ENCODE results near the gene TMEM178B. TPM values are rescaled to one million over a fixed set of nuclear protein-coding genes. Genes with fewer than 3 reads are reported as not detected.
"Not testable (repeated sequence)": the region's sequence is repeated elsewhere in the genome, so short reads cannot be mapped to it uniquely, and the experiment has no call there.

Gene TMEM178B
- total and polyA plus RNA-seq, 7 donors: 0.13 to 4.8 (median 1.6) TPM

DNA sequence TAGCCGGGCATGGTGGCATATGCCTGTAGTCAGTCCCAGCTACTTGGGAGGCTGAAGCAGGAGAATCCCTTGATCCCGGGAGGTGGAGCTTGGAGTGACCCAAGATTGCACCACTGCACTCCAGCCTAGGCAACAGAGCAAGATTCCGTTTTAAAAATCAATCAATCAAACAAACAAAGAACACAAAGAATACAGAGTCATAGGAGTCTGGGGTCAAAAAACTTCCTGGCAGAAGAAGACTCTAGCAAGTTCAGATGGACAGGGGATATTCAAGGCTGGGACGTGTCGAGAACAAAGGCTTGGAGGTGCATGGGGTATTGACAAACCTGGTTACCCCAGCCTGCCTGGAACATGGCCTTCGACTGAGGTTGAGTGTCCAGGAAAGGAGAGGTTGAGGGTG lies 248.5 kb downstream of the TMEM178B start:
- TF ChIP-seq, protein P1, sequence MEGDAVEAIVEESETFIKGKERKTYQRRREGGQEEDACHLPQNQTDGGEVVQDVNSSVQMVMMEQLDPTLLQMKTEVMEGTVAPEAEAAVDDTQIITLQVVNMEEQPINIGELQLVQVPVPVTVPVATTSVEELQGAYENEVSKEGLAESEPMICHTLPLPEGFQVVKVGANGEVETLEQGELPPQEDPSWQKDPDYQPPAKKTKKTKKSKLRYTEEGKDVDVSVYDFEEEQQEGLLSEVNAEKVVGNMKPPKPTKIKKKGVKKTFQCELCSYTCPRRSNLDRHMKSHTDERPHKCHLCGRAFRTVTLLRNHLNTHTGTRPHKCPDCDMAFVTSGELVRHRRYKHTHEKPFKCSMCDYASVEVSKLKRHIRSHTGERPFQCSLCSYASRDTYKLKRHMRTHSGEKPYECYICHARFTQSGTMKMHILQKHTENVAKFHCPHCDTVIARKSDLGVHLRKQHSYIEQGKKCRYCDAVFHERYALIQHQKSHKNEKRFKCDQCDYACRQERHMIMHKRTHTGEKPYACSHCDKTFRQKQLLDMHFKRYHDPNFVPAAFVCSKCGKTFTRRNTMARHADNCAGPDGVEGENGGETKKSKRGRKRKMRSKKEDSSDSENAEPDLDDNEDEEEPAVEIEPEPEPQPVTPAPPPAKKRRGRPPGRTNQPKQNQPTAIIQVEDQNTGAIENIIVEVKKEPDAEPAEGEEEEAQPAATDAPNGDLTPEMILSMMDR (IDR thresholded peaks at IDR 0.05): no peak
- Histone ChIP-seq H3K9me3 (no peaks in the 10 kb centered on the region), H3K27me3 (ENCODE audit: insufficient read depth in 3 of 3, low read length in 2 of 3) (no peaks in the 10 kb centered on the region), H3K27ac (no peak overlapping the region), H3K4me1 (no peaks in the 10 kb centered on the region), H3K4me3 (no peak overlapping the region), H3K36me3 (ENCODE audit: insufficient read depth in 1 of 2, low read depth in 1 of 2) (no peaks in the 10 kb centered on the region)
- ATAC-seq: no peak
- intact Hi-C loops (cut with DNase I): loop anchor here in 1 of 2 donors (10.0 kb wide), 1 partner anchor 202 kb away; no protein-coding TSS in a partner anchor
- 85 to 88% (median 87%) methylated on average over 6 of the region's 6 CpGs for WGBS, 3 donors
- DNase-seq: no peak

DNA sequence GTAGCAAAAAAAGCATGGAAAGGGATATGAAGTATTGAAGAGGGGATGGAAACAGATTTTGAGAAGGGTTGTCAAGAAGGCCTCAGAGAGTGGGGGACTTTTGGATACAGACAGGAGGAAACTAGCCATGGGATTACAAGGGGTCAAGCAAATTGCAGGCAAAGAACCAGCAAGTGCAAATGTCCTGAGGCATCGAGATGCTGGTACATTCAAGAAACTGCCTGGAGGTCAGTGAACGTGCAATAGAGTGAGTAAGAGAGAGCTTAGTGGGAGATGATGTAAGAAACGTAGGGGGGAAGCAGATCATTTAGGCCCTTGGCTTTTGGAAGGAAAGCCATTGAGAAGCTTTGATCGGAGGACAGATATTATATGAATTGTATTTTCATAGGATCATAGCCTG lies 250.0 kb downstream of the TMEM178B start:
- Histone ChIP-seq H3K4me1 (no peaks in the 10 kb centered on the region), H3K27ac (no peak overlapping the region), H3K27me3 (ENCODE audit: insufficient read depth in 3 of 3, low read length in 2 of 3) (no peaks in the 10 kb centered on the region), H3K9me3 (no peaks in the 10 kb centered on the region), H3K4me3 (no peak overlapping the region), H3K36me3 (ENCODE audit: insufficient read depth in 1 of 2, low read depth in 1 of 2) (no peaks in the 10 kb centered on the region)
- DNase-seq (no peak), ATAC-seq (no peak)
- intact Hi-C loops (cut with DNase I): loop anchor here in 1 of 2 donors (10.0 kb wide), 1 partner anchor 201 kb away; no protein-coding TSS in a partner anchor
- WGBS, 3 donors: 83 to 88% (median 84%) methylated on average over 4 of the region's 4 CpGs
- TF ChIP-seq, protein P1 (IDR thresholded peaks at IDR 0.05): no peak

- intact Hi-C loops (cut with DNase I): loop anchor here (5.0 to 10.0 kb wide), 2 partner anchors 200 to 322 kb away; no protein-coding TSS in a partner anchor
- H3K9me3 ChIP-seq: no peaks in the 10 kb centered on the region
- no peaks in the 10 kb centered on the region for H3K27me3 ChIP-seq (ENCODE audit: insufficient read depth in 3 of 3, low read length in 2 of 3)
- H3K36me3 ChIP-seq (ENCODE audit: insufficient read depth in 1 of 2, low read depth in 1 of 2): no peaks in the 10 kb centered on the region
- ATAC-seq (no peak), DNase-seq (no peak)
- TF ChIP-seq, protein P1 (IDR thresholded peaks at IDR 0.05): no peak
- no peak overlapping the region for H3K27ac ChIP-seq
- WGBS, 3 donors: 53 to 66% (median 57%) methylated on average over 3 of the region's 3 CpGs
- no peak overlapping the region for H3K4me3 ChIP-seq
- H3K4me1 ChIP-seq: no peaks in the 10 kb centered on the region
Observed at GRCh38 chr7:141324870-141325269, 251.0 kb downstream of the TMEM178B start.

DNA sequence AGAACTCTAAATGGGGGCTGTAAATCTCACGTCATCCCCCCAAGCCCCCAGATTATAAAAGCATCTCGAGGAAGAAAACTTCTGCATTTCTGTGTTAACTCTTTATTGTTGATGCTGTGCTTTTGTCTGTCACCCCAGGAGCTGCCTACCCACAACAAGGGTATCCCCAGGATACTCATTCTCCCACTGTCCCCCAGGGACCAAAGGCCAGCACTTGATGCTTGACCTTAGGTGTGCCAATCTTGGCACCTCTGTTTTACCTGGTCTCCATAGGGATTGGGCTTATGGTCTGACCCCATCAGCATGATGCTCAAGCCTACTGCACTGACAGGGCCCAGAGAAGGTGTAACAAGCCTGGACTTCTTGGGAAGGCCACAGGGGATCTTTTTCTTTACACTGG lies 251.4 kb downstream of the TMEM178B start:
- DNase-seq: no peak
- Histone ChIP-seq H3K36me3 (ENCODE audit: insufficient read depth in 1 of 2, low read depth in 1 of 2) (no peaks in the 10 kb centered on the region), H3K9me3 (no peaks in the 10 kb centered on the region), H3K4me3 (no peak overlapping the region), H3K27me3 (ENCODE audit: insufficient read depth in 3 of 3, low read length in 2 of 3) (no peaks in the 10 kb centered on the region), H3K4me1 (no peaks in the 10 kb centered on the region), H3K27ac (no peak overlapping the region)
- TF ChIP-seq, protein P1 (IDR thresholded peaks at IDR 0.05): no peak
- intact Hi-C loops (cut with DNase I): loop anchor here (5.0 to 10.0 kb wide), 2 partner anchors 200 to 322 kb away; no protein-coding TSS in a partner anchor
- ATAC-seq: no peak
- 23 to 38% (median 32%) methylated on average over 2 of the region's 2 CpGs for WGBS, 3 donors

DNA sequence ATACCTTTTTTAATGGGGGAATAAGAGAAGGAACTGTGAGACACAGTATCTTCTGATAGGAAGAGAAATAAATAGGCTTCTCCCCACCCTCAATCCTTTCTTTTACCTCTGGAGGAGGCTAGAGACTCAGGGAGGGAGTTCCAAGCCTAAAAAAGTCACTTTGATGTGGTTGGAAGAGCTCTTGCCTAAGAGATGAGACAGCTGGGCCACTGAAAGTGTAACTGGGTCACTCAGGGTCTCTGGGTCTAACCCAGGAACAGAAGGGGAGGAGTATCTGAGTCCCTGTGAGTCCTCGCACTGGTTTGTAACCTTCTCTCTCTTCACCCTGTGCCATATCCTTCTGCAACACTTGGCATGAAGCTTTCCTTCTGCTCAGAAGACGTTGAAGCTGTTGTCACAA lies 254.4 kb downstream of the TMEM178B start:
- TF ChIP-seq, protein P1 (IDR thresholded peaks at IDR 0.05): peak; percentile 31
- peak; percentile 91 to 97 (median 93) for ATAC-seq
- no peak for DNase-seq
- Histone ChIP-seq H3K4me3 (no peak overlapping the region), H3K4me1 (no peaks in the 10 kb centered on the region), H3K9me3 (no peaks in the 10 kb centered on the region), H3K27me3 (ENCODE audit: insufficient read depth in 3 of 3, low read length in 2 of 3) (no peaks in the 10 kb centered on the region), H3K36me3 (ENCODE audit: insufficient read depth in 1 of 2, low read depth in 1 of 2) (no peaks in the 10 kb centered on the region), H3K27ac (no peak overlapping the region)
- WGBS, 3 donors: 14 to 36% (median 22%) methylated on average over 2 of the region's 2 CpGs
- intact Hi-C loops (cut with DNase I): loop anchor here (5.0 to 10.0 kb wide), 2 partner anchors 197 to 319 kb away; no protein-coding TSS in a partner anchor

GRCh38 chr7:141330285-141330684 lies 256.4 kb downstream of the TMEM178B start:
- H3K27ac ChIP-seq: not testable (repeated sequence)

More at GRCh38 chr7:141330285-141330684, 256.4 kb downstream of the TMEM178B start:
- H3K36me3 ChIP-seq (ENCODE audit: insufficient read depth in 1 of 2, low read depth in 1 of 2); H3K9me3 ChIP-seq; H3K4me1 ChIP-seq; intact Hi-C loops (cut with DNase I); DNase-seq; H3K4me3 ChIP-seq; H3K27me3 ChIP-seq (ENCODE audit: insufficient read depth in 3 of 3, low read length in 2 of 3); ATAC-seq: not testable (repeated sequence)
- 77 to 84% (median 83%) methylated on average over 2 of the region's 2 CpGs for WGBS, 3 donors

Measured in psoas muscle (tissue), 8 donors.